Measurements from ENCODE around the gene FBXW8. TPM values are rescaled to one million over a fixed set of nuclear protein-coding genes. Genes with fewer than 3 reads are reported as not detected.

Gene FBXW8
- total RNA-seq, 4 donors from 2014 or later: 8.9 to 21.6 (median 12.2) TPM

GRCh38 chr12:117027251-117028086 is 116.7 kb downstream of the FBXW8 start:
- TF ChIP-seq CTCF (IDR thresholded peaks at IDR 0.05): no peak
- DNase-seq (ENCODE audit: low spot score): no peak
- no peak for ATAC-seq (ENCODE audit: low FRiP score)

GRCh38 chr12:117028254-117028653 is 117.5 kb downstream of the FBXW8 start:
- DNase-seq (ENCODE audit: low spot score) (no peak), ATAC-seq (ENCODE audit: low FRiP score) (no peak)
- TF ChIP-seq CTCF (IDR thresholded peaks at IDR 0.05): no peak

GRCh38 chr12:117030187-117030900 is 119.6 kb downstream of the FBXW8 start:
- TF ChIP-seq CTCF (IDR thresholded peaks at IDR 0.05): no peak
- ATAC-seq (ENCODE audit: low FRiP score): no peak
- no peak for DNase-seq (ENCODE audit: low spot score)

- no peak for ATAC-seq (ENCODE audit: low FRiP score)
- no peak for DNase-seq (ENCODE audit: low spot score)
- TF ChIP-seq CTCF (IDR thresholded peaks at IDR 0.05): no peak
Observed at GRCh38 chr12:117031843-117032592, 121.3 kb downstream of the FBXW8 start.

- ATAC-seq (ENCODE audit: low FRiP score) (peak; percentile 41), DNase-seq (ENCODE audit: low spot score) (no peak)
- no peak for TF ChIP-seq CTCF (IDR thresholded peaks at IDR 0.05)
Observed at GRCh38 chr12:117032593-117033381, 122.0 kb downstream of the FBXW8 start.

Data from omental fat pad (tissue), 4 donors.